Liver (tissue), 9 donors: ENCODE results near the gene TGIF1. TPM values are rescaled to one million over a fixed set of nuclear protein-coding genes. Genes with fewer than 3 reads are reported as not detected.

Experiments used
- DNase-seq: peaks from one replicate; pipeline ENCODE4 v3.0.0-alpha.2; 2017; ENCODE audit warnings: low spot score
- H3K27ac ChIP-seq, 2 donors: one replicate each; pipeline ENCODE4 v1.7.0; 2013; ENCODE audit warnings: inconsistent platforms in 2 of 2, low read length in 2 of 2, control low read depth in 1 of 2, low read depth in 1 of 2, mild to moderate bottlenecking in 1 of 2
- H3K27me3 ChIP-seq, 4 donors: one replicate each; pipeline versions ENCODE4 v1.6.1 to v1.7.0; 2013; ENCODE audit warnings: low read length in 3 of 4, inconsistent platforms in 1 of 4, mild to moderate bottlenecking in 1 of 4, moderate library complexity in 1 of 4; ENCODE audit not compliant: control insufficient read depth in 4 of 4, insufficient read depth in 4 of 4
- H3K36me3 ChIP-seq, 4 donors: one replicate each; pipeline versions ENCODE4 v1.6.1 to v1.7.0; 2013; ENCODE audit warnings: low read length in 3 of 4, mild to moderate bottlenecking in 3 of 4, low read depth in 1 of 4, moderate library complexity in 1 of 4; ENCODE audit not compliant: control insufficient read depth in 4 of 4, insufficient read depth in 3 of 4
- H3K4me1 ChIP-seq, 4 donors: one replicate each; pipeline versions ENCODE4 v1.6.1 to v1.7.0; 2013; ENCODE audit warnings: low read length in 3 of 4, mild to moderate bottlenecking in 3 of 4, moderate library complexity in 1 of 4; ENCODE audit not compliant: control insufficient read depth in 4 of 4, insufficient read depth in 4 of 4
- H3K4me3 ChIP-seq, 3 donors: one replicate each; pipeline versions ENCODE4 v1.6.1 to v1.7.0; 2013; ENCODE audit warnings: low read length in 3 of 3, control low read depth in 1 of 3, low read depth in 1 of 3, mild to moderate bottlenecking in 1 of 3
- H3K9ac ChIP-seq, 2 donors: one replicate each; pipeline ENCODE4 v1.7.0; 2013; ENCODE audit warnings: low read length in 2 of 2, mild to moderate bottlenecking in 2 of 2, moderate library complexity in 2 of 2, control low read depth in 1 of 2, low read depth in 1 of 2
- H3K9me3 ChIP-seq, 4 donors: one replicate each; pipeline versions ENCODE4 v1.6.1 to v1.7.0; 2013; ENCODE audit warnings: low read length in 3 of 4; ENCODE audit not compliant: control insufficient read depth in 4 of 4
- CTCF ChIP-seq: fragments of 150-350 bp; IDR thresholded peaks from 2 replicates; pipeline ENCODE4 v1.5.1; 2017; ENCODE audit warnings: improper control_type of control experiment, low read depth, low read length; ENCODE audit not compliant: missing input control
- FOXA2 ChIP-seq: IDR thresholded peaks from 2 replicates; pipeline ENCODE4 v1.6.1; 2016; ENCODE audit warnings: antibody characterized with exemption
- HNF4G ChIP-seq: IDR thresholded peaks from 2 replicates; pipeline ENCODE4 v1.6.1; 2016; ENCODE audit warnings: antibody characterized with exemption
- NR2F2 ChIP-seq: IDR thresholded peaks from 2 replicates; pipeline ENCODE4 v1.6.1; 2016; ENCODE audit warnings: antibody characterized with exemption
- REST ChIP-seq: IDR thresholded peaks from 2 replicates; pipeline ENCODE4 v1.6.1; 2016; ENCODE audit warnings: antibody characterized with exemption, mild to moderate bottlenecking
- SP1 ChIP-seq: IDR thresholded peaks from 2 replicates; pipeline ENCODE4 v1.6.1; 2018; ENCODE audit warnings: antibody characterized with exemption, mild to moderate bottlenecking
- TAF1 ChIP-seq: conservative IDR thresholded peaks from 2 replicates; pipeline ENCODE4 v1.6.1; 2016; ENCODE audit warnings: antibody characterized with exemption, mild to moderate bottlenecking
- YY1 ChIP-seq: IDR thresholded peaks from 2 replicates; pipeline ENCODE4 v1.6.1; 2016; ENCODE audit warnings: antibody characterized with exemption, mild to moderate bottlenecking
- ZBTB33 ChIP-seq: IDR thresholded peaks from 2 replicates; pipeline ENCODE4 v1.6.1; 2016; ENCODE audit warnings: antibody characterized with exemption
- WGBS: extraction: QIAGEN DNeasy Blood & Tissue Kit; methylation state at CpG from one replicate; pipeline ENCODE4 v1.1.7; 2013; 5-methylcytosine and 5-hydroxymethylcytosine counted together
- polyA plus RNA-seq, 2 donors: library from polyadenylated mRNA; stranded (reverse) in 1 of 2; unstranded in 1 of 2; fragments of 200-250 nt in 1 of 2; fragments of >200 nt in 1 of 2; fragmentation: Nextera tagmentation in 1 of 2; extraction: Ambion mirVana in 1 of 2; gene quantifications; one replicate each; pipeline versions ENCODE4 v1.2.1 to v1.2.3, GENCODE V29; 2013 to 2015
- total RNA-seq, 2 donors: library from RNA; depleted of rRNA; stranded (reverse); fragments of >200 nt; gene quantifications; one replicate each; pipeline ENCODE4 v1.2.3, GENCODE V29; 2014
- donor health status: healthy.
- donor health status: healthy.
- donor health status: healthy.
- donor health status: healthy.
- donor health status: healthy.

The TGIF1 gene
- total and polyA plus RNA-seq, 4 donors, result 13.1 to 26.4 (median 18.4) TPM

- TF ChIP-seq CTCF (no peak), FOXA2 (no peak)
Observed at GRCh38 chr18:3451183-3451988, 1.4 kb downstream of the TGIF1 start (continued).

- Histone ChIP-seq H3K27me3 (no peaks in the 10 kb centered on the region), H3K9ac (peak overlapping the region; percentile 98 to 100), H3K9me3 (no peaks in the 10 kb centered on the region), H3K27ac (peak overlapping the region; percentile 99 to 100), H3K4me3 (peak overlapping the region; percentile 63 to 92 (median 90)), H3K4me1 (peaks cover 0 to 44% (median 25%) of the 10 kb centered on the region in 4 donors), H3K36me3 (peaks cover 0 to 1% (median under 1%) of the 10 kb centered on the region in 4 donors)
- no peak for TF ChIP-seq TAF1
- no peak for TF ChIP-seq SP1
- TF ChIP-seq HNF4G, result no peak
- no peak for TF ChIP-seq FOXA2
- TF ChIP-seq REST, result peak; percentile 3
- TF ChIP-seq YY1, result no peak
- no peak for TF ChIP-seq NR2F2
- peak; percentile 63 for DNase-seq
- 1% methylated on average over 53 of the region's 53 CpGs for WGBS
Observed at GRCh38 chr18:3451989-3452749, 2.2 kb downstream of the TGIF1 start.

- peak overlapping the region; percentile 98 to 100 for H3K9ac ChIP-seq
- H3K27me3 ChIP-seq, result no peaks in the 10 kb centered on the region
- TF ChIP-seq ZBTB33, result no peak
- TF ChIP-seq FOXA2, result no peak
- TF ChIP-seq NR2F2, result no peak
- TF ChIP-seq YY1, result no peak
- no peaks in the 10 kb centered on the region for H3K9me3 ChIP-seq
- 34% methylated on average over 17 of the region's 17 CpGs for WGBS
- peak overlapping the region; percentile 99 to 100 for H3K27ac ChIP-seq
- H3K36me3 ChIP-seq, result peaks cover 0 to 7% (median 5%) of the 10 kb centered on the region in 4 donors
- peaks cover 2 to 46% (median 26%) of the 10 kb centered on the region in 4 donors for H3K4me1 ChIP-seq
- DNase-seq, result no peak
- H3K4me3 ChIP-seq, result peak overlapping the region; percentile 63 to 92 (median 90)
Observed at GRCh38 chr18:3452750-3453539, 3.0 kb downstream of the TGIF1 start.
